Fibroblast of villous mesenchyme (primary cell): Measurements from ENCODE around the gene TRIM40. TPM values are rescaled to one million over a fixed set of nuclear protein-coding genes. Genes with fewer than 3 reads are reported as not detected.

Experiments
- DNase-seq: peaks from one replicate; pipeline ENCODE4 v3.0.0-alpha.2; 2010; ENCODE audit warnings: low read depth
- H3K4me3 ChIP-seq: 2 replicates; pipeline ENCODE4 v1.5.1; 2011; ENCODE audit warnings: low read depth, mild to moderate bottlenecking, low read length
- CTCF ChIP-seq: IDR thresholded peaks from 2 replicates; pipeline ENCODE4 v1.5.1; 2012; ENCODE audit warnings: low read depth, mild to moderate bottlenecking, low read length; ENCODE audit not compliant: insufficient read depth
- total RNA-seq: library from RNA; depleted of rRNA; stranded (reverse); fragments of >200 nt; gene quantifications from 2 replicates; pipeline ENCODE4 v1.2.3, GENCODE V29; 2012

TRIM40 gene
- total RNA-seq, 1 donor: not detected

- DNase-seq: no peak
- TF ChIP-seq CTCF: no peak
- H3K4me3 ChIP-seq: no peak overlapping the region
These were observed 39.8 kb downstream of the TRIM40 start for GRCh38 chr6:30175765-30176164.

GRCh38 chr6:30178837-30179236, 42.9 kb downstream of the TRIM40 start:
- TF ChIP-seq CTCF: no peak
- H3K4me3 ChIP-seq: no peak overlapping the region
- no peak for DNase-seq

GRCh38 chr6:30180145-30180544, 44.2 kb downstream of the TRIM40 start:
- no peak for DNase-seq
- no peak overlapping the region for H3K4me3 ChIP-seq
- no peak for TF ChIP-seq CTCF

GRCh38 chr6:30184417-30185031, 48.6 kb downstream of the TRIM40 start:
- H3K4me3 ChIP-seq: no peak overlapping the region
- no peak for DNase-seq
- no peak for TF ChIP-seq CTCF

GRCh38 chr6:30185846-30186484, 50.0 kb downstream of the TRIM40 start:
- TF ChIP-seq CTCF: no peak
- H3K4me3 ChIP-seq: no peak overlapping the region
- no peak for DNase-seq

GRCh38 chr6:30188541-30188940, 52.6 kb downstream of the TRIM40 start:
- H3K4me3 ChIP-seq: no peak overlapping the region
- DNase-seq: no peak
- no peak for TF ChIP-seq CTCF

- TF ChIP-seq CTCF: no peak
- no peak for DNase-seq
- H3K4me3 ChIP-seq: no peak overlapping the region
These were observed 56.1 kb downstream of the TRIM40 start for GRCh38 chr6:30192076-30192475.
